Uterus (tissue), 2 donors: ENCODE results near the gene P4HB.

Source experiments
- POLR2A ChIP-seq, 2 donors: fragments of 450-650 bp; IDR thresholded peaks; one replicate each; pipeline ENCODE4 v1.6.1; 2016; ENCODE audit warnings: antibody characterized with exemption in 2 of 2, mild to moderate bottlenecking in 1 of 2, moderate library complexity in 1 of 2
- TF ChIP-seq, protein P1 (sequence below), 4 experiments: fragments of 200-600 bp in 2 of 4; fragments of 450-650 bp in 2 of 4; sonication (generic) in 2 of 4; IDR thresholded peaks; one replicate each; pipeline ENCODE4 v1.5.1; 2016 to 2019; ENCODE audit warnings: antibody characterized with exemption in 4 of 4, mild to moderate bottlenecking in 2 of 4, moderate library complexity in 1 of 4

DNA sequence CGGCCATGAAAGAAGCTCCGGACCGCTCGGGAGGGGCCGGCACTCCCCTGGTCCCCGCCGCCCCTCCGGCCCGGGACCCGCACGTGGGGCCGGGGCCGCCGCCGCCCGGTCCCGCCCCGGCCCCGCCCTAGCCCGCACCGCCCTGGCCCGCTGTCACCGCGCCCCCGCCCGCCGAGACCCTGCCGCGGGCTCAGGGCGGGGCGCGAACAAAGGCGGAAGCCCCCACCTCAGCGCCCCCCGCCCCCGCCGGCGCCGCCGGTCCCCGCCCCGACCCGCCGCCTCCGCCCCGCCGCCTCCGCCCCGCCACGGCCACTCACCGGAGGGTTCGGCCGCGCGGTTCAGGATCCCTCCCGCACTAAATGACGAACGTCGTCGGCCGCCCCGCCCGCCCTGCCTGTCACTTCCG, 10.6 kb upstream of the P4HB start, which contains the start of gene ARHGDIA:
- no peak for TF ChIP-seq POLR2A (IDR thresholded peaks at IDR 0.05)
- TF ChIP-seq, protein P1, sequence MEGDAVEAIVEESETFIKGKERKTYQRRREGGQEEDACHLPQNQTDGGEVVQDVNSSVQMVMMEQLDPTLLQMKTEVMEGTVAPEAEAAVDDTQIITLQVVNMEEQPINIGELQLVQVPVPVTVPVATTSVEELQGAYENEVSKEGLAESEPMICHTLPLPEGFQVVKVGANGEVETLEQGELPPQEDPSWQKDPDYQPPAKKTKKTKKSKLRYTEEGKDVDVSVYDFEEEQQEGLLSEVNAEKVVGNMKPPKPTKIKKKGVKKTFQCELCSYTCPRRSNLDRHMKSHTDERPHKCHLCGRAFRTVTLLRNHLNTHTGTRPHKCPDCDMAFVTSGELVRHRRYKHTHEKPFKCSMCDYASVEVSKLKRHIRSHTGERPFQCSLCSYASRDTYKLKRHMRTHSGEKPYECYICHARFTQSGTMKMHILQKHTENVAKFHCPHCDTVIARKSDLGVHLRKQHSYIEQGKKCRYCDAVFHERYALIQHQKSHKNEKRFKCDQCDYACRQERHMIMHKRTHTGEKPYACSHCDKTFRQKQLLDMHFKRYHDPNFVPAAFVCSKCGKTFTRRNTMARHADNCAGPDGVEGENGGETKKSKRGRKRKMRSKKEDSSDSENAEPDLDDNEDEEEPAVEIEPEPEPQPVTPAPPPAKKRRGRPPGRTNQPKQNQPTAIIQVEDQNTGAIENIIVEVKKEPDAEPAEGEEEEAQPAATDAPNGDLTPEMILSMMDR (IDR thresholded peaks at IDR 0.05), result no peak
